Type B pancreatic cell (in vitro differentiated cells): ENCODE data around the gene MRTO4. TPM values are rescaled to one million over a fixed set of nuclear protein-coding genes. Genes with fewer than 3 reads are reported as not detected.
"Not testable (repeated sequence)": the region's sequence is repeated elsewhere in the genome, so short reads cannot be mapped to it uniquely, and the experiment has no call there.

Experiments
- DNase-seq: peaks from one replicate; pipeline ENCODE4 v3.0.0; 2021; ENCODE audit warnings: mixed read lengths; ENCODE audit not compliant: unreplicated experiment; ENCODE audit errors: extremely low spot score
- H3K27ac Mint-ChIP-seq: 2 replicates; pipeline ENCODE4 v1.8.0; 2021; ENCODE audit warnings: mild to moderate bottlenecking, mixed read lengths
- H3K27me3 Mint-ChIP-seq: 2 replicates; pipeline ENCODE4 v1.8.0; 2021; ENCODE audit warnings: mixed read lengths
- H3K36me3 Mint-ChIP-seq: 2 replicates; pipeline ENCODE4 v1.8.0; 2021; ENCODE audit warnings: mixed read lengths
- H3K4me1 Mint-ChIP-seq: one replicate; pipeline ENCODE4 v1.8.0; 2021; ENCODE audit warnings: mixed read lengths; ENCODE audit not compliant: unreplicated experiment
- H3K4me3 Mint-ChIP-seq: 2 replicates; pipeline ENCODE4 v1.8.0; 2021; ENCODE audit warnings: mild to moderate bottlenecking, mixed read lengths
- H3K9me3 Mint-ChIP-seq: 2 replicates; pipeline ENCODE4 v1.8.0; 2021; ENCODE audit warnings: mixed read lengths
- CTCF ChIP-seq: fragments of 200-600 bp; sonication (generic); conservative IDR thresholded peaks from 2 replicates; pipeline ENCODE4 v1.5.0; 2021; ENCODE audit warnings: antibody characterized with exemption, mild to moderate bottlenecking
- total RNA-seq: library from RNA; stranded (reverse); gene quantifications from 2 replicates; pipeline ENCODE4 v1.2.1, GENCODE V29; 2021; ENCODE audit warnings: low replicate concordance

The MRTO4 gene
- total RNA-seq, 1 donor from 2014 or later = 43.3 TPM

- H3K27ac Mint-ChIP-seq = no peak overlapping the region
- H3K4me3 Mint-ChIP-seq = no peak overlapping the region
Observed at GRCh38 chr1:19254416-19254815, 2.8 kb downstream of the MRTO4 start.

GRCh38 chr1:19255288-19255687, 3.7 kb downstream of the MRTO4 start:
- no peak for DNase-seq
- no peak for TF ChIP-seq CTCF
- Mint-ChIP-seq H3K4me3 (no peak overlapping the region), H3K4me1 (peaks cover 16% of the 10 kb centered on the region), H3K27ac (no peak overlapping the region), H3K36me3 (peaks cover 5% of the 10 kb centered on the region), H3K9me3 (no peaks in the 10 kb centered on the region), H3K27me3 (no peaks in the 10 kb centered on the region)

More at GRCh38 chr1:19254416-19254815, 2.8 kb downstream of the MRTO4 start:
- Mint-ChIP-seq H3K4me1 (peaks cover 18% of the 10 kb centered on the region), H3K9me3 (no peaks in the 10 kb centered on the region), H3K36me3 (peaks cover 5% of the 10 kb centered on the region), H3K27me3 (no peaks in the 10 kb centered on the region)
- no peak for DNase-seq
- no peak for TF ChIP-seq CTCF

GRCh38 chr1:19256301-19256700, 4.7 kb downstream of the MRTO4 start:
- H3K4me1 Mint-ChIP-seq = peaks cover 12% of the 10 kb centered on the region
- H3K27ac Mint-ChIP-seq, H3K27me3 Mint-ChIP-seq, DNase-seq, H3K36me3 Mint-ChIP-seq, H3K4me3 Mint-ChIP-seq, H3K9me3 Mint-ChIP-seq: not testable (repeated sequence)

GRCh38 chr1:19257178-19257914, 5.7 kb downstream of the MRTO4 start:
- no peak overlapping the region for H3K4me3 Mint-ChIP-seq
- H3K27me3 Mint-ChIP-seq = no peaks in the 10 kb centered on the region
- no peak for DNase-seq
- no peak overlapping the region for H3K27ac Mint-ChIP-seq
- H3K9me3 Mint-ChIP-seq = no peaks in the 10 kb centered on the region
- TF ChIP-seq CTCF = no peak
- H3K36me3 Mint-ChIP-seq = peaks cover 5% of the 10 kb centered on the region
- H3K4me1 Mint-ChIP-seq = peaks cover 12% of the 10 kb centered on the region

- no peak for DNase-seq
- H3K27ac Mint-ChIP-seq = no peak overlapping the region
- peaks cover 6% of the 10 kb centered on the region for H3K4me1 Mint-ChIP-seq
- no peak overlapping the region for H3K4me3 Mint-ChIP-seq
- H3K36me3 Mint-ChIP-seq = peaks cover 5% of the 10 kb centered on the region
- TF ChIP-seq CTCF = no peak
- H3K27me3 Mint-ChIP-seq = no peaks in the 10 kb centered on the region
- H3K9me3 Mint-ChIP-seq = no peaks in the 10 kb centered on the region
Observed at GRCh38 chr1:19258353-19258752, 6.7 kb downstream of the MRTO4 start.

- no peak overlapping the region for H3K27ac Mint-ChIP-seq
- no peak for DNase-seq
- H3K27me3 Mint-ChIP-seq = no peaks in the 10 kb centered on the region
- no peak overlapping the region for H3K4me3 Mint-ChIP-seq
- H3K9me3 Mint-ChIP-seq = no peaks in the 10 kb centered on the region
- TF ChIP-seq CTCF = no peak
- no peaks in the 10 kb centered on the region for H3K4me1 Mint-ChIP-seq
- peaks cover 5% of the 10 kb centered on the region for H3K36me3 Mint-ChIP-seq
Observed at GRCh38 chr1:19260211-19261138, 8.9 kb downstream of the MRTO4 start.
